GM23248 (cell line): ENCODE data around the gene PTPN5. TPM values are rescaled to one million over a fixed set of nuclear protein-coding genes. Genes with fewer than 3 reads are reported as not detected.

Source experiments
- DNase-seq: peaks from one replicate; pipeline ENCODE4 v3.0.0-alpha.2; 2015
- H2AFZ ChIP-seq: fragments of 200-600 bp; sonication (generic); 2 replicates; pipeline ENCODE4 v1.6.1; 2016; ENCODE audit warnings: antibody characterized with exemption
- H3F3A ChIP-seq: fragments of 200-600 bp; sonication (generic); 2 replicates; pipeline ENCODE4 v1.6.1; 2016; ENCODE audit warnings: mild to moderate bottlenecking, antibody characterized with exemption, mixed run types; ENCODE audit not compliant: insufficient read depth
- H3K27ac ChIP-seq: fragments of 200-600 bp; sonication (generic); 2 replicates; pipeline ENCODE4 v1.5.1; 2016; ENCODE audit warnings: mild to moderate bottlenecking
- H3K27me3 ChIP-seq: fragments of 200-600 bp; sonication (generic); replicated peaks from 2 replicates; pipeline ENCODE4 v1.6.1; 2016; ENCODE audit warnings: mild to moderate bottlenecking; ENCODE audit not compliant: insufficient read depth
- H3K36me3 ChIP-seq: fragments of 200-600 bp; sonication (generic); 2 replicates; pipeline ENCODE4 v1.6.1; 2016; ENCODE audit warnings: low read depth, mild to moderate bottlenecking
- H3K4me1 ChIP-seq: fragments of 200-600 bp; sonication (generic); 2 replicates; pipeline ENCODE4 v1.6.1; 2016; ENCODE audit warnings: mild to moderate bottlenecking; ENCODE audit not compliant: insufficient read depth
- H3K4me2 ChIP-seq: fragments of 200-600 bp; sonication (generic); one replicate; pipeline ENCODE4 v1.6.1; 2016; ENCODE audit warnings: mild to moderate bottlenecking; ENCODE audit not compliant: unreplicated experiment
- H3K4me3 ChIP-seq: fragments of 200-600 bp; sonication (generic); 2 replicates; pipeline ENCODE4 v1.5.1; 2016; ENCODE audit warnings: mild to moderate bottlenecking
- H3K79me2 ChIP-seq: fragments of 200-600 bp; sonication (generic); 2 replicates; pipeline ENCODE4 v1.6.1; 2016; ENCODE audit warnings: mild to moderate bottlenecking; ENCODE audit not compliant: insufficient read depth
- H3K9ac ChIP-seq: fragments of 200-600 bp; sonication (generic); 2 replicates; pipeline ENCODE4 v1.6.1; 2016; ENCODE audit warnings: mild to moderate bottlenecking
- H3K9me2 ChIP-seq: fragments of 200-600 bp; sonication (generic); 2 replicates; pipeline ENCODE4 v1.6.1; 2016; ENCODE audit warnings: mixed run types, mild to moderate bottlenecking, moderate library complexity; ENCODE audit not compliant: insufficient read depth
- H3K9me3 ChIP-seq: fragments of 200-600 bp; sonication (generic); one replicate; pipeline ENCODE4 v1.6.1; 2017; ENCODE audit warnings: low read depth
- H4K20me1 ChIP-seq: fragments of 200-600 bp; sonication (generic); 2 replicates; pipeline ENCODE4 v1.6.0; 2016; ENCODE audit not compliant: insufficient read depth
- EZH2 ChIP-seq: fragments of 200-600 bp; sonication (generic); IDR thresholded peaks from 2 replicates; pipeline ENCODE4 v1.6.1; 2018; ENCODE audit warnings: antibody characterized with exemption, mild to moderate bottlenecking; ENCODE audit not compliant: insufficient read depth, poor library complexity, severe bottlenecking
- EZH2phosphoT487 ChIP-seq: fragments of 200-600 bp; sonication (generic); IDR thresholded peaks from 2 replicates; pipeline ENCODE4 v1.6.1; 2018; ENCODE audit warnings: antibody characterized with exemption, moderate library complexity, mild to moderate bottlenecking, low read depth; ENCODE audit not compliant: insufficient read depth
- WGBS, 2 experiments: methylation state at CpG; one replicate each; pipeline ENCODE4 v1.1.6; 2015 to 2017; ENCODE audit warnings: low lambda C conversion rate in 2 of 2, low coverage in 1 of 2; ENCODE audit errors: missing lambda C conversion rate in 2 of 2; 5-methylcytosine and 5-hydroxymethylcytosine counted together
- in situ Hi-C: fragments of 300-500 bp; cut with MboI; formaldehyde crosslinking; loops from 2 replicates; pipeline ENCODE4 v1.15.0; 2020
- polyA plus RNA-seq: library from polyadenylated mRNA; unstranded; fragments of >200 nt; fragmentation: Nextera tagmentation; extraction: Ambion mirVana; gene quantifications from 2 replicates; pipeline ENCODE4 v1.2.1, GENCODE V29; 2016
- total RNA-seq: library from RNA; depleted of rRNA; stranded (reverse); fragments of >200 nt; shearing (Covaris generic); gene quantifications from 2 replicates; pipeline ENCODE4 v1.2.3, GENCODE V29; 2014

The PTPN5 gene
- total and polyA plus RNA-seq, 2 experiments from 2014 or later: not detected

- in situ Hi-C loops: no loop called here
- Histone ChIP-seq H3K27me3 (no peaks in the 10 kb centered on the region), H3K27ac (no peak overlapping the region), H3K79me2 (no peaks in the 10 kb centered on the region), H3K9me3 (no peaks in the 10 kb centered on the region), H3K9me2 (no peaks in the 10 kb centered on the region), H4K20me1 (no peaks in the 10 kb centered on the region), H3F3A (no peaks in the 10 kb centered on the region), H3K4me1 (no peaks in the 10 kb centered on the region), H2AFZ (no peak overlapping the region), H3K4me2 (no peak overlapping the region), H3K9ac (no peak overlapping the region), H3K36me3 (no peaks in the 10 kb centered on the region), H3K4me3 (no peak overlapping the region)
- WGBS, 2 experiments: 76 to 77% methylated on average over 10 of the region's 10 CpGs
- TF ChIP-seq EZH2: no peak
- TF ChIP-seq EZH2phosphoT487: no peak
- no peak for DNase-seq
Measured at GRCh38 chr11:18743365-18743764, 48.2 kb downstream of the PTPN5 start.

GRCh38 chr11:18741783-18742182 lies 49.8 kb downstream of the PTPN5 start:
- TF ChIP-seq EZH2: no peak
- no peak for TF ChIP-seq EZH2phosphoT487
- 69 to 75% methylated on average over 3 of the region's 3 CpGs for WGBS, 2 experiments
- Histone ChIP-seq H3K4me2 (no peak overlapping the region), H3K9me2 (no peaks in the 10 kb centered on the region), H3K27me3 (no peaks in the 10 kb centered on the region), H2AFZ (no peak overlapping the region), H3K4me1 (no peaks in the 10 kb centered on the region), H3K9ac (no peak overlapping the region), H3K4me3 (no peak overlapping the region), H3K36me3 (no peaks in the 10 kb centered on the region), H3F3A (no peaks in the 10 kb centered on the region), H4K20me1 (no peaks in the 10 kb centered on the region), H3K27ac (no peak overlapping the region), H3K79me2 (no peaks in the 10 kb centered on the region), H3K9me3 (no peaks in the 10 kb centered on the region)
- no peak for DNase-seq
- in situ Hi-C loops: no loop called here

GRCh38 chr11:18739685-18740084 lies 51.9 kb downstream of the PTPN5 start:
- no peak overlapping the region for H2AFZ ChIP-seq
- TF ChIP-seq EZH2phosphoT487 (no peak), EZH2 (no peak)
- no peaks in the 10 kb centered on the region for H3F3A ChIP-seq
- no peaks in the 10 kb centered on the region for H3K9me3 ChIP-seq
- no peaks in the 10 kb centered on the region for H3K79me2 ChIP-seq
- no peak overlapping the region for H3K27ac ChIP-seq
- DNase-seq: no peak
- in situ Hi-C loops: no loop called here
- no peaks in the 10 kb centered on the region for H4K20me1 ChIP-seq
- H3K4me3 ChIP-seq: no peak overlapping the region
- H3K36me3 ChIP-seq: no peaks in the 10 kb centered on the region
- 40 to 41% methylated on average over 4 of the region's 4 CpGs for WGBS, 2 experiments
- H3K9me2 ChIP-seq: no peaks in the 10 kb centered on the region
- no peak overlapping the region for H3K9ac ChIP-seq
- no peak overlapping the region for H3K4me2 ChIP-seq
- no peaks in the 10 kb centered on the region for H3K27me3 ChIP-seq
- no peaks in the 10 kb centered on the region for H3K4me1 ChIP-seq

GRCh38 chr11:18737642-18738041 lies 54.0 kb downstream of the PTPN5 start:
- in situ Hi-C loops: no loop called here
- no peaks in the 10 kb centered on the region for H4K20me1 ChIP-seq
- 87 to 89% methylated on average over 8 of the region's 8 CpGs for WGBS, 2 experiments
- H3K9ac ChIP-seq: no peak overlapping the region
- no peaks in the 10 kb centered on the region for H3F3A ChIP-seq
- no peak overlapping the region for H3K4me2 ChIP-seq
- H3K36me3 ChIP-seq: no peaks in the 10 kb centered on the region
- H3K27me3 ChIP-seq: no peaks in the 10 kb centered on the region
- TF ChIP-seq EZH2phosphoT487 (no peak), EZH2 (no peak)
- no peaks in the 10 kb centered on the region for H3K4me1 ChIP-seq
- no peak for DNase-seq
- no peak overlapping the region for H2AFZ ChIP-seq
- no peak overlapping the region for H3K4me3 ChIP-seq
- no peaks in the 10 kb centered on the region for H3K79me2 ChIP-seq
- no peaks in the 10 kb centered on the region for H3K9me3 ChIP-seq
- H3K27ac ChIP-seq: no peak overlapping the region
- no peaks in the 10 kb centered on the region for H3K9me2 ChIP-seq

GRCh38 chr11:18736590-18737148 lies 54.9 kb downstream of the PTPN5 start:
- H3K4me2 ChIP-seq: no peak overlapping the region
- no peaks in the 10 kb centered on the region for H3K27me3 ChIP-seq
- H2AFZ ChIP-seq: no peak overlapping the region
- 44 to 50% methylated on average over 10 of the region's 10 CpGs for WGBS, 2 experiments
- in situ Hi-C loops: no loop called here
- no peak for TF ChIP-seq EZH2phosphoT487
- DNase-seq: no peak
- H3K9ac ChIP-seq: no peak overlapping the region
- H3K79me2 ChIP-seq: no peaks in the 10 kb centered on the region
- no peaks in the 10 kb centered on the region for H3K9me2 ChIP-seq
- H3F3A ChIP-seq: no peaks in the 10 kb centered on the region
- H3K27ac ChIP-seq: no peak overlapping the region
- H3K4me1 ChIP-seq: no peaks in the 10 kb centered on the region
- no peaks in the 10 kb centered on the region for H4K20me1 ChIP-seq
- H3K36me3 ChIP-seq: no peaks in the 10 kb centered on the region
- H3K9me3 ChIP-seq: no peaks in the 10 kb centered on the region
- no peak overlapping the region for H3K4me3 ChIP-seq
